K562 (cell line): ENCODE results near the gene PRPF38A. TPM values are rescaled to one million over a fixed set of nuclear protein-coding genes. Genes with fewer than 3 reads are reported as not detected.

Experiments
- BDP1 ChIP-seq: IDR thresholded peaks from 3 replicates; pipeline ENCODE4 v1.6.1; 2011; ENCODE audit not compliant: insufficient read length, insufficient read depth
- KAT8 ChIP-seq: fragments of 450-650 bp; IDR thresholded peaks from 2 replicates; pipeline ENCODE4 v1.6.1; 2016; ENCODE audit warnings: low read depth, mild to moderate bottlenecking
- NFATC3 ChIP-seq: fragments of 450-650 bp; IDR thresholded peaks from 2 replicates; pipeline ENCODE4 v1.6.1; 2017; ENCODE audit warnings: mild to moderate bottlenecking
- NFE2L1 ChIP-seq: fragments of 450-650 bp; IDR thresholded peaks from 2 replicates; pipeline ENCODE4 v1.6.1; 2016; ENCODE audit warnings: missing genetic modification characterization, low read depth, mild to moderate bottlenecking, missing compliant biosample characterization, moderate library complexity, borderline replicate concordance
- NFIC ChIP-seq: fragments of 450-650 bp; IDR thresholded peaks from 2 replicates; pipeline ENCODE4 v1.6.1; 2017; ENCODE audit warnings: mild to moderate bottlenecking, inconsistent platforms
- ZNF23 ChIP-seq: fragments of 250-450 bp; sonication (Bioruptor Pico); IDR thresholded peaks from 2 replicates; pipeline ENCODE4 v1.4.0; 2020; ENCODE audit warnings: mild to moderate bottlenecking
- polyA plus RNA-seq, 8 experiments: library from polyadenylated mRNA; depleted of rRNA in 4 of 8; stranded (reverse) in 5 of 8; unstranded in 3 of 8; fragments of >200 nt; fragmentation: Nextera tagmentation in 2 of 8; fragmentation: Illumina TruSeq in 1 of 8; extraction: Ambion mirVana in 2 of 8; extraction: Trizol in 1 of 8; gene quantifications; 2 replicates each; pipeline versions ENCODE4 v1.2.1 to v1.2.3, GENCODE V29; 2011 to 2014; ENCODE audit warnings: inconsistent platforms in 1 of 8, missing spikeins in 1 of 8
- total RNA-seq, 7 experiments: library from RNA; depleted of rRNA in 6 of 7; stranded (reverse); fragments of >200 nt in 6 of 7; fragmentation: Illumina TruSeq in 2 of 7; extraction: Trizol in 2 of 7; gene quantifications; 2 replicates each; pipeline versions ENCODE4 v1.2.1 to v1.2.3, GENCODE V29; 2011 to 2021; ENCODE audit warnings: low replicate concordance in 1 of 7
- TF ChIP-seq, protein P1 (sequence below): sonication (generic); formaldehyde crosslinking; IDR thresholded peaks from 2 replicates; pipeline ENCODE4 v1.8.0; 2022; ENCODE audit warnings: mild to moderate bottlenecking, missing genetic modification reagents
- TF ChIP-seq, protein P2 (sequence below), 2 experiments: fragments of 450-650 bp in 1 of 2; sonication (generic) in 1 of 2; formaldehyde crosslinking in 1 of 2; IDR thresholded peaks in 1 of 2; conservative IDR thresholded peaks in 1 of 2; 2 replicates each; pipeline versions ENCODE4 v1.6.1 to v1.8.1; 2016 to 2023; ENCODE audit warnings: mild to moderate bottlenecking in 2 of 2, moderate library complexity in 2 of 2, inconsistent platforms in 1 of 2, missing genetic modification reagents in 1 of 2
- TF ChIP-seq, protein P3 (sequence below): sonication (generic); formaldehyde crosslinking; IDR thresholded peaks from 2 replicates; pipeline ENCODE4 v1.8.1; 2023; ENCODE audit warnings: mild to moderate bottlenecking, missing genetic modification reagents
- TF ChIP-seq, protein P4 (sequence below): fragments of 250-450 bp; sonication (Bioruptor Pico); IDR thresholded peaks from 2 replicates; pipeline ENCODE4 v1.5.0; 2021
- TF ChIP-seq, protein P5 (sequence below): IDR thresholded peaks from 3 replicates; pipeline ENCODE4 v1.6.1; 2011; ENCODE audit warnings: borderline replicate concordance, mild to moderate bottlenecking; ENCODE audit not compliant: insufficient read length, insufficient read depth
- TF ChIP-seq, protein P6 (sequence below): fragments of 250-450 bp; sonication (Bioruptor Pico); IDR thresholded peaks from 2 replicates; pipeline ENCODE4 v1.9.0; 2021; ENCODE audit warnings: mild to moderate bottlenecking, inconsistent platforms
- TF ChIP-seq, protein P7 (sequence below), 2 experiments: IDR thresholded peaks in 1 of 2; conservative IDR thresholded peaks in 1 of 2; 2 replicates each; pipeline ENCODE4 v1.6.1; 2016; ENCODE audit warnings: low read depth in 2 of 2, mild to moderate bottlenecking in 1 of 2, missing compliant biosample characterization in 1 of 2, missing genetic modification characterization in 1 of 2, moderate library complexity in 1 of 2

Gene PRPF38A
- total and polyA plus RNA-seq, 9 of the 15 experiments (the other 6 are each of a cell fraction or from before 2014, with no cell fraction given): 53.6 to 198 (median 89.2) TPM

DNA sequence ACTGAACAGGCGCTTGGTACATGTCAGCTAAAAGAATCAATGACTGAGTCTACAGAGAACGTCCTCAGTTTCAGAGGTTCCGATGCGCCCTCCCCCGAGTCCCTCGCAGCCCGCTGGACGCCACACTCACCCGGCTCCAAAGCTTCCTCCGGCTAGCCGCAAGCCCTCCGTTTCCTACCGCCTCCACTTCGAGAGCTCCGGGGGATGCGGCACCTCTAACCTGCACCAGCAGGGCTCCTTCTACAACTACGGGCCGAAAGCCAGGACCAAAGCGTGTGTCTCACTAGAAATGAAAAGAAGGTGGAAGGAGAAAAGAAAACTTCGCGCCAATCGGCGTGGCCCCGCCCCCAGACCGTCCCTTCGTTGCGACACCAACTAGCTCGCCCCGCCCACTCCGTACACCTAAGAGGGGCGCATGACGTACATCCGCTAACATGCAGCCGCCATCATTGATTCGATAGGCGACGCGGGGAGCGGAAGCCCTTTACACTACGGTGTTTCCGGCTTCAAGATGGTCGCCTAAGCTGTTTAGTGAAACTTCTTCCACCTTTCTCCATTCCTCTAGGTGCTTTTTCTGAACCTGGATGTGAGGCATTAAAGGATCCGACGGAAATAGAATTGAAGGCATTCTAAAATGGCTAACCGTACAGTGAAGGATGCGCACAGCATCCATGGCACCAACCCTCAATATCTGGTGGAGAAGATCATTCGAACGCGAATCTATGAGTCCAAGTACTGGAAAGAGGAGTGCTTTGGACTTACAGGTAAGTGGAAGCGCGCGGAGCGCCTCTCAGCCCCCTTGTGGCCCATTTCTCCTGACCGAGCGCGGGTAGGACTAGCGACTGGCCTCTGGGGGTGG, at the start of gene PRPF38A, which contains the start of gene ORC1 (continued):
- TF ChIP-seq, protein P1, sequence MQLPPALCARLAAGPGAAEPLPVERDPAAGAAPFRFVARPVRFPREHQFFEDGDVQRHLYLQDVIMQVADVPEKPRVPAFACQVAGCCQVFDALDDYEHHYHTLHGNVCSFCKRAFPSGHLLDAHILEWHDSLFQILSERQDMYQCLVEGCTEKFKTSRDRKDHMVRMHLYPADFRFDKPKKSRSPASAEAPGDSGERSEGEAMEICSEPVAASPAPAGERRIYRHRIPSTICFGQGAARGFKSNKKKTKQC (CRISPR knock-in tag): peak; percentile 93
- TF ChIP-seq, protein P2, sequence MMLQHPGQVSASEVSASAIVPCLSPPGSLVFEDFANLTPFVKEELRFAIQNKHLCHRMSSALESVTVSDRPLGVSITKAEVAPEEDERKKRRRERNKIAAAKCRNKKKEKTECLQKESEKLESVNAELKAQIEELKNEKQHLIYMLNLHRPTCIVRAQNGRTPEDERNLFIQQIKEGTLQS (IDR thresholded peaks at IDR 0.05): peak; percentile 88
- TF ChIP-seq, protein P2 (CRISPR knock-in tag; conservative IDR thresholded peaks at IDR 0.05): peak; percentile 89
- no peak for TF ChIP-seq BDP1
- peak; percentile 63; the same call in 1 of the 2 replicates for TF ChIP-seq NFATC3
- TF ChIP-seq, protein P3, sequence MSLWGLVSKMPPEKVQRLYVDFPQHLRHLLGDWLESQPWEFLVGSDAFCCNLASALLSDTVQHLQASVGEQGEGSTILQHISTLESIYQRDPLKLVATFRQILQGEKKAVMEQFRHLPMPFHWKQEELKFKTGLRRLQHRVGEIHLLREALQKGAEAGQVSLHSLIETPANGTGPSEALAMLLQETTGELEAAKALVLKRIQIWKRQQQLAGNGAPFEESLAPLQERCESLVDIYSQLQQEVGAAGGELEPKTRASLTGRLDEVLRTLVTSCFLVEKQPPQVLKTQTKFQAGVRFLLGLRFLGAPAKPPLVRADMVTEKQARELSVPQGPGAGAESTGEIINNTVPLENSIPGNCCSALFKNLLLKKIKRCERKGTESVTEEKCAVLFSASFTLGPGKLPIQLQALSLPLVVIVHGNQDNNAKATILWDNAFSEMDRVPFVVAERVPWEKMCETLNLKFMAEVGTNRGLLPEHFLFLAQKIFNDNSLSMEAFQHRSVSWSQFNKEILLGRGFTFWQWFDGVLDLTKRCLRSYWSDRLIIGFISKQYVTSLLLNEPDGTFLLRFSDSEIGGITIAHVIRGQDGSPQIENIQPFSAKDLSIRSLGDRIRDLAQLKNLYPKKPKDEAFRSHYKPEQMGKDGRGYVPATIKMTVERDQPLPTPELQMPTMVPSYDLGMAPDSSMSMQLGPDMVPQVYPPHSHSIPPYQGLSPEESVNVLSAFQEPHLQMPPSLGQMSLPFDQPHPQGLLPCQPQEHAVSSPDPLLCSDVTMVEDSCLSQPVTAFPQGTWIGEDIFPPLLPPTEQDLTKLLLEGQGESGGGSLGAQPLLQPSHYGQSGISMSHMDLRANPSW (CRISPR knock-in tag): no peak
- TF ChIP-seq, protein P4, sequence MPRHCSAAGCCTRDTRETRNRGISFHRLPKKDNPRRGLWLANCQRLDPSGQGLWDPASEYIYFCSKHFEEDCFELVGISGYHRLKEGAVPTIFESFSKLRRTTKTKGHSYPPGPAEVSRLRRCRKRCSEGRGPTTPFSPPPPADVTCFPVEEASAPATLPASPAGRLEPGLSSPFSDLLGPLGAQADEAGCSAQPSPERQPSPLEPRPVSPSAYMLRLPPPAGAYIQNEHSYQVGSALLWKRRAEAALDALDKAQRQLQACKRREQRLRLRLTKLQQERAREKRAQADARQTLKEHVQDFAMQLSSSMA (CRISPR knock-in tag): no peak
- TF ChIP-seq NFIC: peak; percentile 28; the same call in 1 of the 2 replicates
- no peak for TF ChIP-seq NFE2L1 (tag)
- TF ChIP-seq, protein P5, sequence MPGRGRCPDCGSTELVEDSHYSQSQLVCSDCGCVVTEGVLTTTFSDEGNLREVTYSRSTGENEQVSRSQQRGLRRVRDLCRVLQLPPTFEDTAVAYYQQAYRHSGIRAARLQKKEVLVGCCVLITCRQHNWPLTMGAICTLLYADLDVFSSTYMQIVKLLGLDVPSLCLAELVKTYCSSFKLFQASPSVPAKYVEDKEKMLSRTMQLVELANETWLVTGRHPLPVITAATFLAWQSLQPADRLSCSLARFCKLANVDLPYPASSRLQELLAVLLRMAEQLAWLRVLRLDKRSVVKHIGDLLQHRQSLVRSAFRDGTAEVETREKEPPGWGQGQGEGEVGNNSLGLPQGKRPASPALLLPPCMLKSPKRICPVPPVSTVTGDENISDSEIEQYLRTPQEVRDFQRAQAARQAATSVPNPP: no peak
- TF ChIP-seq ZNF23 (CRISPR knock-in tag): no peak
- TF ChIP-seq, protein P6, sequence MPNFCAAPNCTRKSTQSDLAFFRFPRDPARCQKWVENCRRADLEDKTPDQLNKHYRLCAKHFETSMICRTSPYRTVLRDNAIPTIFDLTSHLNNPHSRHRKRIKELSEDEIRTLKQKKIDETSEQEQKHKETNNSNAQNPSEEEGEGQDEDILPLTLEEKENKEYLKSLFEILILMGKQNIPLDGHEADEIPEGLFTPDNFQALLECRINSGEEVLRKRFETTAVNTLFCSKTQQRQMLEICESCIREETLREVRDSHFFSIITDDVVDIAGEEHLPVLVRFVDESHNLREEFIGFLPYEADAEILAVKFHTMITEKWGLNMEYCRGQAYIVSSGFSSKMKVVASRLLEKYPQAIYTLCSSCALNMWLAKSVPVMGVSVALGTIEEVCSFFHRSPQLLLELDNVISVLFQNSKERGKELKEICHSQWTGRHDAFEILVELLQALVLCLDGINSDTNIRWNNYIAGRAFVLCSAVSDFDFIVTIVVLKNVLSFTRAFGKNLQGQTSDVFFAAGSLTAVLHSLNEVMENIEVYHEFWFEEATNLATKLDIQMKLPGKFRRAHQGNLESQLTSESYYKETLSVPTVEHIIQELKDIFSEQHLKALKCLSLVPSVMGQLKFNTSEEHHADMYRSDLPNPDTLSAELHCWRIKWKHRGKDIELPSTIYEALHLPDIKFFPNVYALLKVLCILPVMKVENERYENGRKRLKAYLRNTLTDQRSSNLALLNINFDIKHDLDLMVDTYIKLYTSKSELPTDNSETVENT (CRISPR knock-in tag): peak; percentile 46; the same call in 1 of the 2 replicates
- TF ChIP-seq, protein P7, sequence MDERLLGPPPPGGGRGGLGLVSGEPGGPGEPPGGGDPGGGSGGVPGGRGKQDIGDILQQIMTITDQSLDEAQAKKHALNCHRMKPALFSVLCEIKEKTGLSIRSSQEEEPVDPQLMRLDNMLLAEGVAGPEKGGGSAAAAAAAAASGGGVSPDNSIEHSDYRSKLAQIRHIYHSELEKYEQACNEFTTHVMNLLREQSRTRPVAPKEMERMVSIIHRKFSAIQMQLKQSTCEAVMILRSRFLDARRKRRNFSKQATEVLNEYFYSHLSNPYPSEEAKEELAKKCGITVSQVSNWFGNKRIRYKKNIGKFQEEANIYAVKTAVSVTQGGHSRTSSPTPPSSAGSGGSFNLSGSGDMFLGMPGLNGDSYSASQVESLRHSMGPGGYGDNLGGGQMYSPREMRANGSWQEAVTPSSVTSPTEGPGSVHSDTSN (CRISPR knock-in tag; IDR thresholded peaks at IDR 0.05; ENCODE audit: low read depth): no peak
- TF ChIP-seq, protein P7 (tag; conservative IDR thresholded peaks at IDR 0.05; ENCODE audit: low read depth): 0 out of 2 replicates have a peak, but pooled peaks have one; percentile 31
- peak; percentile 89; the same call in 1 of the 2 replicates for TF ChIP-seq KAT8
